IPS-18a (cell line): ENCODE results near the gene FOLR2.

Source experiments
- H3K27ac ChIP-seq: one replicate; pipeline ENCODE4 v1.5.1; 2013; ENCODE audit warnings: low read length
- H3K27me3 ChIP-seq: one replicate; pipeline ENCODE4 v1.6.1; 2013; ENCODE audit warnings: mild to moderate bottlenecking, low read length; ENCODE audit not compliant: control insufficient read depth, insufficient read depth
- H3K36me3 ChIP-seq: one replicate; pipeline ENCODE4 v1.6.1; 2013; ENCODE audit warnings: low read depth, low read length; ENCODE audit not compliant: control insufficient read depth
- H3K4me1 ChIP-seq: one replicate; pipeline ENCODE4 v1.6.1; 2013; ENCODE audit warnings: low read depth, low read length; ENCODE audit not compliant: control insufficient read depth
- H3K4me3 ChIP-seq: one replicate; pipeline ENCODE4 v1.5.1; 2013; ENCODE audit warnings: low read length
- H3K9ac ChIP-seq: one replicate; pipeline ENCODE4 v1.6.1; 2013; ENCODE audit warnings: mild to moderate bottlenecking, low read length, moderate library complexity
- H3K9me3 ChIP-seq: one replicate; pipeline ENCODE4 v1.6.1; 2013; ENCODE audit warnings: low read depth, low read length; ENCODE audit not compliant: control insufficient read depth

Gene FOLR2

GRCh38 chr11:72267956-72268617 is 51.5 kb downstream of the FOLR2 start:
- no peak overlapping the region for H3K27ac ChIP-seq
- H3K36me3 ChIP-seq, result no peaks in the 10 kb centered on the region
- no peak overlapping the region for H3K9ac ChIP-seq
- no peaks in the 10 kb centered on the region for H3K4me1 ChIP-seq
- no peaks in the 10 kb centered on the region for H3K9me3 ChIP-seq
- H3K4me3 ChIP-seq, result no peak overlapping the region
- no peaks in the 10 kb centered on the region for H3K27me3 ChIP-seq
